Tracheal epithelial cell (primary cell): ENCODE data around the gene GRAMD1B. TPM values are rescaled to one million over a fixed set of nuclear protein-coding genes. Genes with fewer than 3 reads are reported as not detected.

ENCODE experiments used
- total RNA-seq: library from RNA; depleted of rRNA; stranded (reverse); fragments of >200 nt; gene quantifications from 2 replicates; pipeline ENCODE4 v1.2.1, GENCODE V29; 2014

GRAMD1B gene
- under 0.01 and 0.96 TPM in 2 replicates for total RNA-seq

GRCh38 chr11:123429913-123430720 lies at the start of gene GRAMD1B:
Gene GRAMD1B (plus strand): TSS chr11:123430269. CDS start chr11:123430793, 524 bp downstream.

GRCh38 chr11:123654566-123655081 lies 224.6 kb downstream of the GRAMD1B start, which contains the start of gene SCN3B:
Gene SCN3B (minus strand): TSS chr11:123654624. CDS start chr11:123653801, 823 bp downstream.

Other genes with a start within 250 kb of the GRAMD1B start
- 28.2 and 34.1 TPM in 2 replicates for gene CLMP, start 235.0 kb upstream of the GRAMD1B start, total RNA-seq
- gene SCN3B, start 224.4 kb downstream of the GRAMD1B start, total RNA-seq: 0.24 TPM in 1 of 2 replicates, not detected in the other